AG09309 (cell line): Measurements from ENCODE around the gene SYNRG.
"Not testable (repeated sequence)": the region's sequence is repeated elsewhere in the genome, so short reads cannot be mapped to it uniquely, and the experiment has no call there.

ENCODE experiments used
- DNase-seq: peaks from one replicate; pipeline ENCODE4 v3.0.0-alpha.2; 2010; ENCODE audit warnings: low read depth
- H3K4me3 ChIP-seq: 2 replicates; pipeline ENCODE4 v1.5.1; 2011; ENCODE audit warnings: mild to moderate bottlenecking, low read depth, low read length, moderate library complexity; ENCODE audit not compliant: control insufficient read depth
- CTCF ChIP-seq: IDR thresholded peaks from 2 replicates; pipeline ENCODE4 v1.5.1; 2011; ENCODE audit warnings: mild to moderate bottlenecking, low read depth, low read length, inconsistent platforms; ENCODE audit not compliant: insufficient read depth, control insufficient read depth; ENCODE audit errors: missing control alignments

Gene SYNRG

GRCh38 chr17:37517881-37518280 is 91.3 kb downstream of the SYNRG start:
- H3K4me3 ChIP-seq = no peak overlapping the region
- DNase-seq = no peak
- no peak for TF ChIP-seq CTCF

GRCh38 chr17:37516127-37516571 is 93.1 kb downstream of the SYNRG start:
- H3K4me3 ChIP-seq = no peak overlapping the region
- TF ChIP-seq CTCF = no peak
- no peak for DNase-seq

- no peak for DNase-seq
- TF ChIP-seq CTCF = no peak
- H3K4me3 ChIP-seq = no peak overlapping the region
Observed at GRCh38 chr17:37513711-37514110, 95.5 kb downstream of the SYNRG start.

- H3K4me3 ChIP-seq = no peak overlapping the region
- no peak for TF ChIP-seq CTCF
- no peak for DNase-seq
Observed at GRCh38 chr17:37512442-37513068, 96.7 kb downstream of the SYNRG start.

- not testable (repeated sequence) for H3K4me3 ChIP-seq, DNase-seq
Observed at GRCh38 chr17:37511642-37512041, 97.6 kb downstream of the SYNRG start.

- TF ChIP-seq CTCF = no peak
- no peak for DNase-seq
- no peak overlapping the region for H3K4me3 ChIP-seq
Observed at GRCh38 chr17:37510056-37510455, 99.2 kb downstream of the SYNRG start.

- no peak overlapping the region for H3K4me3 ChIP-seq
- no peak for DNase-seq
- no peak for TF ChIP-seq CTCF
Observed at GRCh38 chr17:37507111-37507510, 102.1 kb downstream of the SYNRG start.
